Brain pericyte (primary cell): ENCODE measurements around the gene CUX1.
"Not testable (repeated sequence)": the region's sequence is repeated elsewhere in the genome, so short reads cannot be mapped to it uniquely, and the experiment has no call there.

Experiments used
- DNase-seq: peaks from one replicate; pipeline ENCODE4 v3.0.0-alpha.2; 2012; ENCODE audit warnings: low read depth, low spot score

Gene CUX1

DNA sequence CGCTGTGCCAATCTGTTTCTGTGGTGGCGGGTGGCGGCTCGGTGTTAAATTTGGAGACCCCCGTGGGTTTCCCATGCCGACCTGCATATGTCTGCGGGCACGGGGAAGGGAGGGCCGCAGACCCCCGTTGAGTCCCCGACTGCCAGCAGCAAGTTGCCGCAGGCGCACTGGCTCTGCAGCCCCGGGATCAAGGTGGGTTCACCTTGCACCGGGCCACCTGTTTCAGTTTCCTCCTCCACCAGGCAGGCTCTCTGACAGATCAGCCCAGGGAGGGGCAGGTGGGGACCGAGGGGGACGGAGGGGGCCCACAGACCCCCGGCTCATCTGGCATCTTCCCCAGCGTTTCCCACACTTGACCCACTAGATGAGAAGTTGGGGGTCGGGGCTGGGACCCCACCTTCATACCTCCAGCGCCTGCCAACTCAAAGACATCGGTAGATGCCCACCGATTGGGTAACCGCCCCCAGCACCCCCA lies 95.9 kb downstream of the CUX1 start:
- DNase-seq = no peak

DNA sequence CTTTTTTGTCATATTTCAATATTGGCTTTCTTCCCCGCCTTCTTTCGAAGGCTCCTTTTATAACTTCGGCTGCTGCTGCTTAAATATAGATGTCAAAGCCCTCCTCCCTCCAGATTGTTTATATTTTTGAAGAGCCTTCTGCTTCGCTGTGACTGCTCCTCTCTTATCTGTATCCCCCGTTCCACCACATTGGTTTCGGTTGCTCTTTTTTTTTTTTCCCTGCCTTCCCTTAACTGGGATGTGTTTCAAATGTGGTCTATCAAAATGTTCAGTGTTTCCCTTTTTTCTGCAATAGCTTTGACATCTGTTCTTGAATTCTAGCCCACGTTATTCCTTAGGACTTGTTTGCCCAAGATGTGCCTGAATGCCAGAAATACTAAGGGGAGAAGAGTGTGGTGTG lies 96.4 kb downstream of the CUX1 start:
- no peak for DNase-seq

DNA sequence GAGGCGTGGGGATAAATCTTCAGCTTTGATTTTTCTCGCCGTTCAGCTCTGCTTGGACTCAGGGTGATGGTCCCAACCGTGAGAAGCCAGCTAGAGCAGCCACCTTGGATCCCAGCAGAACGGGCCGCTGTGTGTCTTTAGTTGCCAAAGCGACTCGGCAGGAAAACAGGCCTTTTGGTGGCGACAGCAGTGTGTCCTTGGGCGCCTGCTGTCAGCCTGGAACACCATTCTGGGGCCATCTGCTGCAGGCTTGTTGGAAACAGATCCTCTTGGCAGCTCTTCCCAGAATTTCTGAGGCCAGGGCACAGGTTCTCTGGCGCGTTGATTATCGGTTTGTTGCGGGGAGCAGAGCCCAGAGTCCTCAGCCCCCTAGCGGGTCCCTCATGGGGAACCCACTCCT lies 97.6 kb downstream of the CUX1 start:
- no peak for DNase-seq

DNA sequence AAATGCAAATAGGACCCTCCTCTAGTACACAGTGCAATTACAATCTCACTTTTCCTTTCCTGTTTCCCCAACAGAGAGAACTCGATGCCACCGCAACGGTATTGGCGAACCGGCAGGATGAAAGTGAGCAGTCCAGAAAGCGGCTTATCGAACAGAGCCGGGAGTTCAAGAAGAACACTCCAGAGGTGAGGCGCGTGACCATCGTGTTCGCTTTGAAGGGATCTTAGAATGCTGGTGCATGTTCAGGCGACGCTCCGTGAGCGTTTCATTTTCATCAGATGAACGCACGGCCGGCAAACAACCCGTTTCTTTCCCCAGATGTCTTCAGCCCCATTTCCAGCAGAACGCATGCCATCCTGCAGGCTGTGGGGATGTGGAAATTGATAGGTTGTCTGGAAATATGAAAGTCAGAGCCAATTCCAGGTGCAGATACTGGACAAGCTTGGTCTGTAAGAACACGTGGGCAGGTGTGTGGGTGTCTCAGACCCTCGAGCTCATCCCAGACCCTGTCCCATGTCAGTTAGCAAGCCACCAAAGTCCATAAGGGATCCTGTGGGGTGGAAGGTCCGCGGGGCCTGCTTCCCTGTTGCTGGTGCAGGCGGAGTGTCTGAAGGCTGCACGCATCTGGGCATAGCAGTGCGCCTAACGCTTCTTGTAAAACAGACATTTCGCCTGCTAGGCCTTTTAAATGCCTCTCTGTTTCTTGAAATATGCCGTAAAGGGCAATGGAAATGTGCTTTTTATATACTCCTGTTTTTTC lies 98.8 kb downstream of the CUX1 start:
- no peak for DNase-seq

DNA sequence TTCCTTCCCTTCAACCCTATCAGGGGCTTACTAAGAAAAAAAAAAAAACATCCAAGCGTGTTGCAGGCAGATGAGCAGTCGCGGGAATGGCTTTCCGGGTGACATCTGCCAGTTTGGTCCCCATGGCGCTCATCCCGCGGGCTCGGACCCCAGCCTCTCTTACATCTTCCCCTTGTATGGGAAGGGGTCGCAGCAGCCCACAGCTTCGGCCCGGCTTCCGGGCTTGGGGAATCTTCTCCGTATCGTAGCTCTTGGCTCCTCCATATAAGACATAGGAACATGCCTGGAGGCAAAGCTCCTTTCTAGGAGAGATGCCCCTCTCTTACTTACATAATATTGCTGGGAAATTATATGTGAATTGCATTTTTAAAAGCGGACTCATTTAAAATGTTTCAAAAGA lies 99.5 kb downstream of the CUX1 start:
- no peak for DNase-seq

DNA sequence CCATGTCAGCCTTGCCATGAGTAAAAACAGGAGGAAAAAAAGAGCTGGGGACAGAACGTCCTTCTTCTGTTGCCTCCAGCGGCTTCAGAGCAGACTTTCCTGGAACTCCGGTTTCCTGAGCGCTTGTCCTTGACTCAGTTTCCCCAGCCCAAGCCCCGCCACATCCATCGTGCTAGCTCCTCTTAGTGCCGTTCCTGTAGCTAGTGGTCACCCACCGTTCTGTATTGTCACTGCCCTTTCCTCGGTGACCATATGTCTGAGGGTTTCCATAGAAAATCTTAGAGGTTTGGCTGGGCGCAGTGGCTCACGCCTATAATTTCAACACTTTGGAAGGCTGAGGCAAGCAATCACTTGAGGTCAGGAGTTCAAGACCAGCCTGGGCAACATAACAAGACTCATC lies 100.1 kb downstream of the CUX1 start:
- no peak for DNase-seq

DNA sequence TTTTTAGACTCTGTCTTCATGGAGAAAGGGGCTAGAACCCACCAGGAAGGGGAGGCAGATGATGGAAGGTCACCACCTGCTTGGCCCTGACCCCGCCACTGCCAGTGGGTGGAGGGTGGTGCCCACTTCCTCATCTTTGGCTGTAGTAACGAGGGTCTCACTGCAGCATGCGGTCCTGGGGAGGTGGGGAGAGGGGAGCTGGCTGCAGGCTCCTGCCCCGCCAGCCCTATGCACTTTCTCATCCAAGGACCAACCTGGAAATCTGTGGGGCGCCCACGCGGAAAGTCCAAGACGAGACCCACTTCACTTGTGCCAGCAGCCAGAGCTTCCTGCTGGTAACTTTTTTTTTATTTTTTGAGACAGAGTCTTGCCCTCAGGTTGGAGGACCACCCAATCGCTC lies 101.0 kb downstream of the CUX1 start:
- no peak for DNase-seq

DNA sequence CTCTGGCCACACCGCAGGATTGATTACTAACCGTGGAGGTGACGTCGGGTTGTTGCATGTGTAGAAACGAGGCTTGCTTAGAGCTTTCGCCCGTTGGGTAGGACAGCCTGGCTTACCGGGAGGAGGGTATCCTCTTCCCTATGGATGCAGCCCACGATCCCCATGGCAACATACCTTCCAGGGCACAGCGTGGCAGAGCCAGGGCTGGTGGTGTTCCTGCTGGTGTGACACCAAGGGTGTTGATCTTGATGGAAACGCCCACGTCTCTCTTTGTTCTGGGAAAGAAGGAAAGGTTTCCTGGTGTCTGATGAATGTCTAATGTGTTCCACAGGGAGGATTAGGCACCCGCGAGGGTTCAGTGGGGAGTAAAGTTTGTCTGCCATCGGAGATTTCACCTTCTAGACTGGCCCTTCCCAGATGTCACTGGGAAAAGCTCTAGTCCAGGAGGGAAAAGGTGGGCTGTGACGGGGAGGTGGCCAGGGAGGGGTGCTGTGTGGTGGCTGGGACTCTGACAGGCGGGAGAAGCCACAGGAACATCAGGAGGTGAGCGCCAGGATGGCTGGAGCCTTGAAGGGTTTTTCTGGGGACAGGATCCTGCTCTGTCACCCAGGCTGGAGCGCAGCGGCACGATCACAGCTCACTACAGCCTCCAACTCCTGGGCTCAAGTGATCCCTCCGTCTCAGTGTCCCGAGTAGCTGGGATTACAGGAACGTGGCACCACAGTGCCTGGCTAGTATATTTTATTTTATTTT lies 102.1 kb downstream of the CUX1 start:
- no peak for DNase-seq

DNA sequence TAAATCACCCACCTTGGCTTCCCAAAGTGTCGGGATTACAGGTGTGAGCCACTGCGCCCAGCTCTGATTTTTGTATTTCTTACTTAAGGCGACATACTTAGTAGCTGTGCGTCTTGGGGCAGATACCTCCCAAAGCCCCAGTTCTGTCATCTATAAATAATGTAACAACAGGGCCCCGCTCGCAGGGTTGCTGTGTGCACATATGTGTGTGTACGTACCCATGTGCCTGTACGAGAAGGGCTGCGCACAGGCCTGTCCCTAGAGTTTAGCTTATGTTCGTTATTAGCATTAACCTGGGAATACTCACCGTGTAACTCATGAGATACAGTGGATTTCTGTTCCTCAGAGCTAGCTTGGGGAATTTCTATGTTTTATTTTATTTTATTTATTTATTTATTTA lies 103.6 kb downstream of the CUX1 start:
- DNase-seq = no peak

DNA sequence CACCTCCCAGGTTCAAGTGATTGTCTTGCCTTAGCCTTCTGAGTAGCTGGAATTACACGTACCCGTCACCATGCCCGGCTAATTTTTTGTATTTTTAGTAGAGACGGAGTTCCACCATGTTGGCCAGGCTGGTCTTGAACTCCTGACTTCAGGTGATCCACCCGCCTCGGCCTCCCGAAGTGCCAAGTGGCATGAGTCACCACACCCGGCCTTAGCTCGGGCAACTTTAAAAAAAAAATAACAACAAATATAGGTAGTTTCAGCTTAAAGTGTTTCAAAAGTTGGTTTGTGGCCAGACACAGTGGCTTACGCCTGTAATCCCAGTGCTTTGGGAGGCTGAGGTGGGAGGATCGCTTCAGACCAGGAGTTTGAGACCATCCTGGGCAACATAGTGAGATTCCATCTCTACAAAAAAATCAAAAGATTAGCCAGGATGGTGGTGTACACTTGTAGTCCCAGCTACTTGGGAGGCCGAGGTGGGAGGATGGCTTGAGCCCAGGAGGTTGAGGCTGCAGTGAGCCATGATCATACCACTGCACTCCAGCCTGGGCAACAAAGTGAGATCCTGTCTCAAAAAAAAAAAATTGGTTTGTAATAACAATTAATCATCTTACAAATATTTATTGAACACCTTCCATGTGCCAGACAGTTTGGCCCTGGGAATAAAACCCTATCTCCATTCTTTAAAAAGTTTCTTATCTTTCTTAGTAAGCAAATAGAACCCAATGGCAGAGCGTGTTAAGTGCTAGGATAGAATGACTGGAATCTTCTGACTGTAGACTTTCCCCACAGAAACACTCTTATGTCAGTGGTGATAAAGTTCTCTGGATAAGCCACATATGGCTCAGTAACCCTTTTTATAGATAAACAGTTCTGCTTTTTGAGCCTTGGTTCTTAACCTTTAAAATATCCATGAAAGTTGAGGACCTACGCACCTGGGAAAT lies 104.4 kb downstream of the CUX1 start:
- not testable (repeated sequence) for DNase-seq

DNA sequence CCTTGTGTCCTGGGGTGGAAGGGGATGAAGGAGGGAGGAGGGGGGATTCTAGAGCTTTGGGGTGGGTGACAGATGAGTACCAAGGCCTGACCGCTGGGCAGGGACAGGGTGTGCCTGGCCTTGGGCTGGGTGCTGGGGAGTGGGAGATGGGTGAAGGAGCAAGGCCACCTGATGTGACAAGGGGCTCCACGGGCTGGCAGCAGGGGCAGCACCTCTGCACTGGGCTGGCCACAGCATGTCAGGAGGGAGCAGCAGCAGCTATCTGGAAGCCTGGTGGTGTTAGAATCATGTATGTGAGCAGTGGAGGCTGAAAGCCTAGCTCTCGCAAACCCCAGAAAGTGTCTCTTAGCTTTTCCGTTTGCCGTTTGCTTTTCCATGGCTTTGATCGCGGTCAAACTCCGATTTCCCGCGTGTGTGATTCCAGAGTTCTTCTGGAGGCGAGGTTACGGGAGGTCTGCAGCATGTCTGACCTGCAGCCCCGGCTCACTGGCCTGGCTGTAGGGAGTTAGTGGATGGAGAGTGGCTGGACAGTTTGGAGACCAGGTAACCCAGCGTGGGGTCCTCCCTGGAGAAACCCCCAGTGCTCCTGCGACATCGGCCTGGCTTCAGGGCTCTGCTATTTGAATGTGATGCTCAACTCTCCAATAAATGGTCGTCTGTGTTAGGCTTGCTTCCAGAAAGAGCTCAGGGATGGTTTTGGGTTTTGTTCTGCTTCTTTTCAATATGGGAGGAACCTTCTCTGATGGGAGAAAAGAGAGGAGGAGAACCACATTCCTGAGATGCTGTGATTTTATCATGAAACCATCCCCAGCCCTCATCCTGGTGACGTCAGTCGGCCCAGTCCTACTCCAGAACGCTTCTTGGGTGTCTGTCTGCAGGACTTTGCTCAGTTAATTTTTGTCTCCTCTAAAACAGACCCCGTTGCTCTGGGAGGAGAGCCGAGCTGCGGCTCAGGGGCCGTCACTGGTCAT lies 105.5 kb downstream of the CUX1 start:
- DNase-seq = no peak

DNA sequence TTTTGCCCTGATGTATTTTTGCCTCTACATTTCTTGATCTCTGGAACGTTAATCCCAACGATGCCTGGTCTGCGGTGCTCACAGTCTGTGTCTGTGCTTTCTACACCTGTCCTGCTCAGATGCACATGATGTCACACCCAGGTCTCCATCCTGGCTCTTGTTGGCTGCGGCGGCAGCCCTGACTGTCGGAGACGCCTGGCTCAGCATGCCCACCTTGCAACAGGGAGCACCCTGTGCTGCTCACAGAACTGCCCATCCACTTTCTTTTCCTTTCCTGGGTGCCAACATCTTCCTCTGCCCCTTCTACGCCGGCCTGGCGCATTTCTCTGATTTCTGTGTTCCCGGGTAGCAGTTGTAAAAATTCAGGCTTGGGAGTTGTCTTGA lies 106.2 kb downstream of the CUX1 start:
- no peak for DNase-seq

DNA sequence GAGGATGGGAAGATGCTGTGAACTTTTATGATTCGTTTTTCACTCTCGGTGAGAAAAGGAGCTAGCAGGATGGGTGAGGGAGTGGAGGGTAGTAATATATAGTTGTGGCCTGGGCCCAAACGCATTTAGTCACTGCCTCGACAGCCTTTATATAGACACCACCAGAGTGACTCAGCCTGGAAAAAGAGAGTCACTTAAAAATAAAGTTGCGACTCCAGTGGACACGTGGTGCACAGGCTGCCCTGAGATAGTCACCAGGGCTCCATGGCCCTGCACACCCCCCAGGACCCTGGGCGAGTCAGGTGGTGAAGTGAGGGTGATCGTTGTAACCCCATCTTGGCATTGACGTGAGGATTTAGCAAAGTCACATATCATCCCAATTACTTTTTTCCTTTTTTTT lies 106.7 kb downstream of the CUX1 start:
- DNase-seq = no peak

DNA sequence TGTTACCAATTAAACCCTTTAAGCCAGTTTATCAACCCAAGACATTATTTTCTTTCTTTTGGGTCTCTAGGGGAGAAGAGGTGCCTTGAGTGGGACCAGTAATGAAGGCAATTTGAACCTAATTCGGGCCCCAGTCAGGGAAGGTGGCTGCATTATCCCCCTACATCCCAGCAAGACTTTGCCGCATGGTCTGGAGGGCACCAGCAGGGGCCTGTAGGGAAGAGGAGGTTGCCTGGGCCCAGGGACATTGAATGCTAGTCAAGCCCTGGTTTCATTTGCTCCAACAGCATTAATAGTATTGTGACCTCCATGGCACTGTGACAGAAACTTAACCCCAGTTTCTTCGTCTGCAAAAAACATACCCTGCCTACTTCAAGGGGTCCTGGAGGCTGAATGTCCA lies 108.8 kb downstream of the CUX1 start:
- no peak for DNase-seq

DNA sequence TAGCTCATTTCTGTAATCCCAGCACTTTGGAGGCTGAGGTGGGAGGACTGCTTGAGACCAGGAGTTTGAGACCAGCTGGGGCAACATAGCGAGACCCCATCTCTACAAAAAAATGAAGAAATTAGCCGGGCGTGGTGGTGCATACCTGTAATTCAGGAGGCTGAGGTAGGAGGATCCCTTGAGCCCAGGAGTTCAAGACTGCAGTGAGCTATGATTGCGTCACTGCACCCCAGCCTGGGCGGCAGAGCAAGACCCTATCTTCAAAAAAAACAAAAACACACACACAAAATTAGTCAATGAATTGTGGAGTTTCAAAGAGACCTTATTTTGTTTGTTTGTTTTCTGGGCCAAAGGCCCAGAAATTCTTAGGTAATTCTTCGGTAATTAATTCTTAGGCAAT lies 110.0 kb downstream of the CUX1 start:
- DNase-seq = no peak

DNA sequence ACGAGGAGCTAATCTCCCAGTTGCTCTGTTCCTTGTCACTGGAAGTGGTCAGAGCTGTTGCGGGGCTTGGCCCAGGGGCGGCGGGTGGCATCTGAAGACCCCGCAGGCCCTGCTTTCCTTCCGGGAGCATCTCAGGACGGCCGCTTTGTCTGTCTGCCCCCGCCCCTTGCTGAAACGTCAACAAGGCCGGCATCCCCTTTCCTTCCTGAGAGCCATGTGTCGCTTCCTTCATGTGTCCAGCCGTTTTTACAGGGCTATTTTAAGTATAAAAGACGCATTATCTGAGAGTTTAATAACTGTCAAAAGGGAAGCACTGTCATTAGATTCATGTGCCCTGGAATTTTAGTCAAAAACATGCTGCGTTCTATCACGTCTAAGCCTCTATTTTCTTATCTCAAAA lies 110.4 kb downstream of the CUX1 start:
- DNase-seq = no peak

DNA sequence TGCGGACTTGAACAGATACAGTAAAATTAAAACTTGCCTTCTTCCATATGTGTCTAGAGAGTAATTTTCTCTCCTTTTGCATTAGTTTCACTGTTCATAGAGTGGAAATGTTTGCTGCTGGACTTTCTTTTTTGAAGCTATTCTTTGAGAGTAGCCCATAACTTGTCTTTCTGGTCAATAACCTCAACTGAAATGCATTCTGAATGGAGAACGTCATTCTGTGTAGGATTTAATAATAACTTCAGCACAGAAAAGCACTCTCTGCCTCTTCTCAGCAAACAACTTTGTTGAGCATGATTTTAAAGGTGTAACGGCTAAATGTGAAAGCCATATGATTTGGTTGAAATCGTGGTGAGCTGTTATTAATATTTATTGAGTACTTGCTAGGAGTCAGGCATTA lies 111.8 kb downstream of the CUX1 start:
- DNase-seq = no peak

DNA sequence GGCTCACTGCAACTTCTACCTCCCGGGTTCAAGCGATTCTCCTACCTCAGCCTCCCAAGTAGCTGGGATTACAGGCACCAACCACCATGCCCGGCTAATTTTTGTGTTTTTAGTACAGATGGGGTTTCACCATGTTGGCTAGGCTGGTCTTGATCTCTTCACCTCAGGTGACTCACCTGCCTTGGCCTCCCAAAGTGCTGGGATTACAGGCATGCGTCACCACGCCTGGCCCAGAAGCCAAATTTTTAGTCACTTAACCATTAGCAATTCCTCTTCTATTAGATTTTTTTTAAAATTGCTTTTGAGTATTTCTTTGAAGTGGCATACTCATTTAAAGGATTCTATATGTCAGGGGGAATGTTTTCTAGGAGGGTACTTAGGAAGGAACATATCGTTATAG lies 112.5 kb downstream of the CUX1 start:
- DNase-seq = not testable (repeated sequence)

DNA sequence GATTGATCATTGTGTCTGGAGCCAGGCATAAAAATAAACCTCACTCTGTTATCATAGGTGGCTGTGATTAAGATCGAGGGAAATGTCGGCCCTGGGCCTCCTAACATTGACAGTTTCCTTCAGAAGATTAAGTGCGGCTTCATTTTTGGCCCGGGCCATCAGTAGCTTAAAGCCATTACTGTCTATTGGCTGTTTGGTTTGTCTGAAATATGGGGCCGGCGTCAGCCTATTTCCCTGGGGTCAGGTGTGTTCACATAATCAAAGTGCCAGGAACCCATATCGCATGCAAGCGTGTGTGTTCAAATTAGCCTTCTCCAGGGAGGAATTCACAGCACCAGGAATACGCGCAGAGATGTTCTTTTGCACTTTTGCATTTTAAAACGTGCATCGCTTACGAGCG lies 114.7 kb downstream of the CUX1 start:
- no peak for DNase-seq

DNA sequence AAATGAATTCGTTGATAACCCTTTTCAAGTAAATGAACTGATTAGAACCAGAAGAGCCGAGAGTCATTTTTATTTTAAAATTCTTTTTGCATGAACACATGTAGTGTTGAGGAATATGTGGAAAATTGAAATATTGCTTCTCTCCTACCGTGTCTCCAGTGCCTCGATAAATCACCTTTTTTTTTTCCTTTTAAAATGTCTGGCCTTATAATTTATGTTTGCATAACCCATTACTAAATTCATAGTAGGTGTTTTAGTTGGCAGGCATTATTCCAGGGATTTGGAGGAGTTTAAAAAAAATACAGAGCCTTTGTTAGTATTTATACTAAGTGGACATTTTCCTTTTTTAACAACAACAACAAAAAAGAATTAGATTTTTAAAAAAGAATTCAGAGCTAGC lies 115.6 kb downstream of the CUX1 start:
- DNase-seq = no peak

DNA sequence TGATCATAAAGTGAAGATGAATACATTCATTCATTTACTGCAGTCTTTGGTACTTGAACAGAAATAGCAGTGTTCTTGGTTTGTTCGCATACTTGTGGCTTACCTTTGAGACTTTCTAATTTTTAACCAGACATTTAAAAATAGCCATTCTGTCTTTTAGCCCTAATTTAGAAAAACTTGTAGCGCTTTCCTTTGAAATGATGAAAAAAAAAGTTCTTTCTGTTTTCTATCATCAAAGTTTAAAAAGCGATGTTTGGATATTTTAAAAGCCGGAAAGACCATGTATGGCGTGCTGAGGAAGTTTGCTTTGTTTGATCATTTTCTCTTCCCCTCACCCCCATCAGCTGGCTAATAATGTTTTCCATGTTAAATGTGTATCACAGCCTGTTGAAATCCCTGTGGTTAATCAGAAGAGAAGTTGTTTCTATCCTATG lies 116.3 kb downstream of the CUX1 start:
- DNase-seq = no peak
